A549 (cell line): ENCODE results near the gene COG5. TPM values are rescaled to one million over a fixed set of nuclear protein-coding genes. Genes with fewer than 3 reads are reported as not detected.

ENCODE experiments used
- ATAC-seq, 2 experiments: fragments of 200-7000 bp in 1 of 2; fragments of >200 bp in 1 of 2; cut with Nextera tagmentation in 1 of 2; cut with Tn5 transposase in 1 of 2; 3 replicates each; pipeline versions ENCODE4 v1.8.0 to v1.9.1; 2018 to 2020; ENCODE audit warnings: mild to moderate bottlenecking in 1 of 2, moderate library complexity in 1 of 2
- CTCF ChIA-PET: fragments of 300-600 bp; sonication (Branson Sonifier 250); formaldehyde crosslinking; extraction: SDS; loops from one replicate; lab custom pipeline; 2021; ENCODE audit warnings: antibody characterized with exemption, inconsistent platforms; lab: Yijun Ruan, JAX
- POLR2A ChIA-PET: fragments of 350-600 bp; formaldehyde crosslinking; extraction: SDS; loops from one replicate; lab custom pipeline; 2021; ENCODE audit warnings: antibody characterized with exemption, inconsistent platforms; lab: Yijun Ruan, JAX
- DNase-seq, 2 experiments: peaks; one replicate each; pipeline versions ENCODE4 v3.0.0 to v3.0.0-alpha.2; 2011 to 2016; ENCODE audit warnings: low read depth in 1 of 2, low spot score in 1 of 2
- FAIRE-seq: peaks from 2 replicates; lab custom pipeline; 2011; peaks lifted over from hg19 to GRCh38; lab: Jason Lieb, UNC
- H3K27ac ChIP-seq, 2 experiments: fragments of >200 bp; sonication (Bioruptor Twin); formaldehyde crosslinking; 3 replicates each; pipeline ENCODE4 v1.5.1; 2016 to 2017
- H3K4me1 ChIP-seq: fragments of >200 bp; sonication (Bioruptor Twin); formaldehyde crosslinking; 3 replicates; pipeline ENCODE4 v1.6.1; 2016
- H3K4me2 ChIP-seq: fragments of >200 bp; sonication (Bioruptor Twin); formaldehyde crosslinking; 3 replicates; pipeline ENCODE4 v1.6.1; 2016
- H3K4me3 ChIP-seq: fragments of >200 bp; sonication (Bioruptor Twin); formaldehyde crosslinking; 3 replicates; pipeline ENCODE4 v1.5.1; 2016
- H3K9me3 ChIP-seq: fragments of >200 bp; sonication (Bioruptor Twin); formaldehyde crosslinking; 3 replicates; pipeline ENCODE4 v1.6.1; 2016
- BCL3 ChIP-seq: fragments of >200 bp; sonication (Bioruptor Twin); formaldehyde crosslinking; IDR thresholded peaks from 3 replicates; pipeline ENCODE4 v1.6.1; 2016
- BHLHE40 ChIP-seq: IDR thresholded peaks from 2 replicates; pipeline ENCODE4 v1.6.1; 2012; ENCODE audit warnings: low read depth, low read length, inconsistent platforms
- CBX8 ChIP-seq: fragments of 200-600 bp; sonication (generic); IDR thresholded peaks from 2 replicates; pipeline ENCODE4 v1.6.1; 2016
- CEBPB ChIP-seq, 2 experiments: fragments of >200 bp in 1 of 2; sonication (Bioruptor Twin) in 1 of 2; formaldehyde crosslinking in 1 of 2; IDR thresholded peaks; 2 replicates each; pipeline ENCODE4 v1.6.1; 2012 to 2016
- E2F6 ChIP-seq: IDR thresholded peaks from 2 replicates; pipeline ENCODE4 v1.6.1; 2012; ENCODE audit warnings: low read depth, borderline replicate concordance
- EHF ChIP-seq: fragments of 250-450 bp; sonication (Bioruptor Pico); IDR thresholded peaks from 2 replicates; pipeline ENCODE4 v1.5.0; 2020; ENCODE audit warnings: mild to moderate bottlenecking
- EHMT2 ChIP-seq: fragments of 200-600 bp; sonication (generic); IDR thresholded peaks from 2 replicates; pipeline ENCODE4 v1.6.1; 2016; ENCODE audit warnings: antibody characterized with exemption, low read depth, mild to moderate bottlenecking, moderate library complexity
- FOSL2 ChIP-seq, 2 experiments: fragments of 450-650 bp in 1 of 2; fragments of >200 bp in 1 of 2; sonication (Bioruptor Twin) in 1 of 2; formaldehyde crosslinking; IDR thresholded peaks; 2 replicates each; pipeline versions ENCODE4 v1.5.0 to v1.6.1; 2016 to 2020; ENCODE audit warnings: mild to moderate bottlenecking in 1 of 2, moderate library complexity in 1 of 2
- GATA3 ChIP-seq: IDR thresholded peaks from 2 replicates; pipeline ENCODE4 v1.6.1; 2012; ENCODE audit warnings: borderline replicate concordance
- JUN ChIP-seq, 2 experiments: fragments of >200 bp; sonication (Bioruptor Twin); formaldehyde crosslinking; IDR thresholded peaks; 2 replicates in 1 of 2; 3 replicates in 1 of 2; pipeline ENCODE4 v1.6.1; 2016 to 2017
- KDM1A ChIP-seq: fragments of 200-600 bp; sonication (generic); IDR thresholded peaks from 2 replicates; pipeline ENCODE4 v1.6.1; 2016; ENCODE audit warnings: low read depth, mild to moderate bottlenecking
- KDM5A ChIP-seq: fragments of 200-600 bp; sonication (generic); IDR thresholded peaks from 2 replicates; pipeline ENCODE4 v1.6.1; 2016; ENCODE audit warnings: antibody characterized with exemption, mild to moderate bottlenecking
- MAFK ChIP-seq: fragments of 450-650 bp; IDR thresholded peaks from 2 replicates; pipeline ENCODE4 v1.6.1; 2014; ENCODE audit not compliant: partially characterized antibody
- MAX ChIP-seq: IDR thresholded peaks from 2 replicates; pipeline ENCODE4 v1.6.1; 2012
- NFE2L2 ChIP-seq: fragments of 150-350 bp; conservative IDR thresholded peaks from 2 replicates; pipeline ENCODE4 v1.6.1; 2014; ENCODE audit warnings: low read length
- POLR2A ChIP-seq: IDR thresholded peaks from 2 replicates; pipeline ENCODE4 v1.6.1; 2012; ENCODE audit warnings: mild to moderate bottlenecking, low read length
- POLR2AphosphoS2 ChIP-seq: conservative IDR thresholded peaks from 2 replicates; pipeline ENCODE4 v1.6.1; 2012; ENCODE audit warnings: low read length, improper control_type of control experiment, inconsistent platforms
- RAD21 ChIP-seq, 2 experiments: fragments of >200 bp in 1 of 2; sonication (Bioruptor Twin) in 1 of 2; formaldehyde crosslinking in 1 of 2; IDR thresholded peaks in 1 of 2; conservative IDR thresholded peaks in 1 of 2; 2 replicates in 1 of 2; 3 replicates in 1 of 2; pipeline ENCODE4 v1.6.1; 2012 to 2018; ENCODE audit warnings: inconsistent platforms in 1 of 2
- RARB ChIP-seq: fragments of 250-450 bp; sonication (Bioruptor Pico); IDR thresholded peaks from 2 replicates; pipeline ENCODE4 v1.8.0; 2021; ENCODE audit warnings: mild to moderate bottlenecking, moderate library complexity
- RCOR1 ChIP-seq: fragments of 150-350 bp; IDR thresholded peaks from 2 replicates; pipeline ENCODE4 v1.6.1; 2014; ENCODE audit warnings: antibody characterized with exemption, low read length, low read depth
- RFX5 ChIP-seq: fragments of 450-650 bp; IDR thresholded peaks from 2 replicates; pipeline ENCODE4 v1.7.1; 2014; ENCODE audit warnings: antibody characterized with exemption, mild to moderate bottlenecking, moderate library complexity
- RNF2 ChIP-seq: fragments of 200-600 bp; sonication (generic); IDR thresholded peaks from 2 replicates; pipeline ENCODE4 v1.6.1; 2016; ENCODE audit warnings: low read depth, mild to moderate bottlenecking, antibody characterized with exemption, moderate library complexity, borderline replicate concordance
- SMC3 ChIP-seq: fragments of >200 bp; sonication (Bioruptor Twin); formaldehyde crosslinking; IDR thresholded peaks from 3 replicates; pipeline ENCODE4 v1.6.1; 2018; ENCODE audit warnings: inconsistent platforms
- TFCP2L1 ChIP-seq: fragments of 250-450 bp; sonication (Bioruptor Pico); IDR thresholded peaks from 2 replicates; pipeline ENCODE4 v1.5.0; 2021; ENCODE audit warnings: mild to moderate bottlenecking
- USF2 ChIP-seq: fragments of 450-650 bp; IDR thresholded peaks from 2 replicates; pipeline ENCODE4 v1.6.1; 2014; ENCODE audit warnings: antibody characterized with exemption
- ZFP36 ChIP-seq: fragments of 450-650 bp; IDR thresholded peaks from 2 replicates; pipeline ENCODE4 v1.6.1; 2014; ENCODE audit warnings: borderline replicate concordance; ENCODE audit not compliant: partially characterized antibody
- ZNF302 ChIP-seq: fragments of 250-450 bp; sonication (Bioruptor Pico); IDR thresholded peaks from 2 replicates; pipeline ENCODE4 v1.9.0; 2021; ENCODE audit warnings: inconsistent platforms, mild to moderate bottlenecking, moderate library complexity
- WGBS: methylation state at CpG from one replicate; pipeline ENCODE4 v1.1.6; 2017; ENCODE audit errors: missing lambda C conversion rate; 5-methylcytosine and 5-hydroxymethylcytosine counted together
- polyA plus RNA-seq, 4 experiments: library from polyadenylated mRNA; depleted of rRNA in 3 of 4; stranded (reverse); fragments of >200 nt; fragmentation: RNase III in 1 of 4; extraction: RNeasy Plus Mini Kit Qiagen cat#74134 plus additional on column Dnase treatment in 1 of 4; gene quantifications; 2 replicates in 3 of 4; 3 replicates in 1 of 4; pipeline ENCODE4 v1.2.3, GENCODE V29; 2011 to 2017

COG5 gene
- polyA plus RNA-seq, 2 of the 4 experiments (the other 2 are of a cell fraction) = 22.5 to 44.0 TPM

- FAIRE-seq (peak; percentile 36), ATAC-seq (peak; percentile 43 to 74; a peak in 4 of 6 replicates), DNase-seq (peak in 1 of 2 experiments; percentile 22)
- Histone ChIP-seq H3K9me3 (no peaks in the 10 kb centered on the region), H3K27ac (no peak overlapping the region), H3K4me3 (no peak overlapping the region), H3K4me2 (peak overlapping the region; percentile 29), H3K4me1 (peaks cover 12% of the 10 kb centered on the region; the same call in 2 of the 3 replicates)
- ChIA-PET POLR2A (interaction anchor here (0.6 to 1.0 kb wide), 3 partner anchors 14 to 428 kb away, joined by 3 to 11 read pairs (median 4); no protein-coding TSS in a partner anchor), CTCF (interaction anchor here (1.3 to 1.5 kb wide), 2 partner anchors 13 to 15 kb away, joined by 3 to 4 read pairs; partner anchors contain the start of gene BCAP29)
- WGBS = 51% methylated on average over 4 of the region's 4 CpGs
- TF ChIP-seq RNF2 = no peak
- TF ChIP-seq MAFK = peak; percentile 7
- TF ChIP-seq GATA3 = no peak
- no peak for TF ChIP-seq RARB (CRISPR knock-in tag)
- no peak for TF ChIP-seq FOSL2 (IDR thresholded peaks at IDR 0.05)
- 0 out of 2 replicates have a peak, but pooled peaks have one; percentile 18 for TF ChIP-seq FOSL2 (CRISPR knock-in tag; IDR thresholded peaks at IDR 0.05)
- no peak for TF ChIP-seq EHMT2
- TF ChIP-seq BCL3 = no peak
These were observed 31.4 kb upstream of the COG5 start for GRCh38 chr7:107594961-107595737.

GRCh38 chr7:107593025-107593410 is 29.3 kb upstream of the COG5 start:
- H3K4me2 ChIP-seq = no peak overlapping the region
- no peak overlapping the region for H3K4me3 ChIP-seq
- WGBS = 81% methylated on average over 1 of the region's 1 CpG
- TF ChIP-seq RAD21 (conservative IDR thresholded peaks at IDR 0.05 in 1 of 2, IDR thresholded peaks at IDR 0.05 in 1 of 2) (no peak), TFCP2L1 (no peak), NFE2L2 (no peak), EHF (CRISPR knock-in tag) (no peak), POLR2AphosphoS2 (no peak), POLR2A (no peak), SMC3 (no peak), RFX5 (no peak), CEBPB (IDR thresholded peaks at IDR 0.05) (no peak)
- H3K27ac ChIP-seq = no peak overlapping the region
- POLR2A ChIA-PET = no interaction called here
- DNase-seq (no peak), FAIRE-seq (no peak), ATAC-seq (no peak)
- H3K9me3 ChIP-seq = no peaks in the 10 kb centered on the region
- peaks cover 12% of the 10 kb centered on the region; the same call in 2 of the 3 replicates for H3K4me1 ChIP-seq
- CTCF ChIA-PET = interaction anchor here (0.8 kb wide), 1 partner anchor 11 kb away, joined by 3 read pairs; no protein-coding TSS in a partner anchor

- POLR2A ChIA-PET = no interaction called here
These were observed 28.8 kb upstream of the COG5 start for GRCh38 chr7:107592361-107593024.

More at GRCh38 chr7:107592361-107593024, 28.8 kb upstream of the COG5 start:
- H3K4me1 ChIP-seq = peaks cover 12% of the 10 kb centered on the region; the same call in 2 of the 3 replicates
- DNase-seq = no peak
- ATAC-seq = no peak
- TF ChIP-seq KDM1A = no peak
- no peak for TF ChIP-seq CBX8
- TF ChIP-seq BHLHE40 = no peak
- no peak for TF ChIP-seq ZFP36
- no peak for TF ChIP-seq POLR2AphosphoS2
- no peak for TF ChIP-seq E2F6
- TF ChIP-seq MAX = no peak
- TF ChIP-seq RAD21 (conservative IDR thresholded peaks at IDR 0.05 in 1 of 2, IDR thresholded peaks at IDR 0.05 in 1 of 2) = no peak
- no peak for TF ChIP-seq RCOR1
- no peak for TF ChIP-seq USF2
- TF ChIP-seq ZNF302 (CRISPR knock-in tag) = no peak
- TF ChIP-seq JUN (IDR thresholded peaks at IDR 0.05) = no peak
- TF ChIP-seq BCL3 = no peak
- TF ChIP-seq KDM5A = no peak
- no peaks in the 10 kb centered on the region for H3K9me3 ChIP-seq
- FAIRE-seq = no peak
- H3K27ac ChIP-seq = no peak overlapping the region
- H3K4me3 ChIP-seq = no peak overlapping the region
- CTCF ChIA-PET = interaction anchor here (0.8 kb wide), 1 partner anchor 10 kb away, joined by 3 read pairs; no protein-coding TSS in a partner anchor
- H3K4me2 ChIP-seq = no peak overlapping the region
- 90% methylated on average over 5 of the region's 5 CpGs for WGBS
